HG03175 (cell line): Measurements from ENCODE around the gene ATG5.

ENCODE experiments used
- ATAC-seq: cut with Tn5 transposase; IDR thresholded peaks from one replicate; pipeline ENCODE4 v1.9.1; 2021; ENCODE audit warnings: mild to moderate bottlenecking, moderate library complexity; ENCODE audit not compliant: unreplicated experiment

The ATG5 gene

GRCh38 chr6:106325336-106326178, at the start of gene ATG5:
Gene ATG5 (minus strand): TSS chr6:106325760. CDS start chr6:106316208, 9,552 bp downstream.
- ATAC-seq = peak; percentile 96

- no peak for ATAC-seq
These were observed 48.1 kb upstream of the ATG5 start for GRCh38 chr6:106373502-106374239.

GRCh38 chr6:106372838-106373501, 47.4 kb upstream of the ATG5 start:
- no peak for ATAC-seq

GRCh38 chr6:106370639-106371038, 45.1 kb upstream of the ATG5 start:
- no peak for ATAC-seq

GRCh38 chr6:106369739-106370138, 44.2 kb upstream of the ATG5 start:
- no peak for ATAC-seq

GRCh38 chr6:106363401-106364138, 38.0 kb upstream of the ATG5 start:
- ATAC-seq = no peak

- ATAC-seq = peak; percentile 33
These were observed 35.5 kb upstream of the ATG5 start for GRCh38 chr6:106360989-106361430.

GRCh38 chr6:106360410-106360988, 34.9 kb upstream of the ATG5 start, which contains the start of gene CRYBG1:
Gene CRYBG1 (plus strand): TSS chr6:106360717. CDS start chr6:106360909, 192 bp downstream.
- ATAC-seq = peak; percentile 66

- ATAC-seq = no peak
These were observed 34.4 kb upstream of the ATG5 start for GRCh38 chr6:106359959-106360409.

GRCh38 chr6:106356378-106356777, 30.8 kb upstream of the ATG5 start:
- ATAC-seq = no peak

GRCh38 chr6:106347219-106347618, 21.7 kb upstream of the ATG5 start:
- no peak for ATAC-seq

- ATAC-seq = peak; percentile 77
These were observed 13.9 kb upstream of the ATG5 start for GRCh38 chr6:106339334-106340029.

- peak; percentile 67 for ATAC-seq
These were observed 9.3 kb upstream of the ATG5 start for GRCh38 chr6:106334646-106335448.

GRCh38 chr6:106324726-106325335, 729 bp downstream of the ATG5 start:
- no peak for ATAC-seq

- ATAC-seq = no peak
These were observed 3.6 kb downstream of the ATG5 start for GRCh38 chr6:106321940-106322339.

GRCh38 chr6:106318851-106319250, 6.7 kb downstream of the ATG5 start:
- ATAC-seq = no peak

- no peak for ATAC-seq
These were observed 7.5 kb downstream of the ATG5 start for GRCh38 chr6:106318061-106318460.

GRCh38 chr6:106316375-106316766, 9.2 kb downstream of the ATG5 start:
- no peak for ATAC-seq
